Chondrocyte (in vitro differentiated cells): ENCODE results near the gene ACYP2. TPM values are rescaled to one million over a fixed set of nuclear protein-coding genes. Genes with fewer than 3 reads are reported as not detected.

Experiments used
- DNase-seq: peaks from one replicate; pipeline ENCODE4 v3.0.0; 2021; ENCODE audit warnings: mixed read lengths, low spot score
- H3K27ac Mint-ChIP-seq: one replicate; pipeline ENCODE4 v1.8.0; 2021; ENCODE audit warnings: mild to moderate bottlenecking, moderate library complexity, mixed read lengths; ENCODE audit not compliant: unreplicated experiment
- H3K27me3 Mint-ChIP-seq: 2 replicates; pipeline ENCODE4 v1.8.0; 2021; ENCODE audit warnings: low read depth, mixed read lengths
- H3K36me3 Mint-ChIP-seq: 2 replicates; pipeline ENCODE4 v1.8.0; 2021; ENCODE audit warnings: low read depth, mixed read lengths
- H3K4me1 Mint-ChIP-seq: 2 replicates; pipeline ENCODE4 v1.8.0; 2021; ENCODE audit warnings: low read depth, mild to moderate bottlenecking, mixed read lengths
- H3K4me3 Mint-ChIP-seq: one replicate; pipeline ENCODE4 v1.8.0; 2021; ENCODE audit warnings: mild to moderate bottlenecking, moderate library complexity, mixed read lengths; ENCODE audit not compliant: unreplicated experiment
- H3K9me3 Mint-ChIP-seq: 2 replicates; pipeline ENCODE4 v1.8.0; 2021; ENCODE audit warnings: low read depth, mixed read lengths
- total RNA-seq: library from RNA; stranded (reverse); gene quantifications from 3 replicates; pipeline ENCODE4 v1.2.1, GENCODE V29; 2021
- TF ChIP-seq, protein P1 (sequence below): fragments of 200-600 bp; sonication (generic); IDR thresholded peaks from 2 replicates; pipeline ENCODE4 v1.5.0; 2021; ENCODE audit warnings: antibody characterized with exemption, mild to moderate bottlenecking, moderate library complexity

ACYP2 gene
- total RNA-seq, 1 donor from 2014 or later: 6.5 TPM

DNA sequence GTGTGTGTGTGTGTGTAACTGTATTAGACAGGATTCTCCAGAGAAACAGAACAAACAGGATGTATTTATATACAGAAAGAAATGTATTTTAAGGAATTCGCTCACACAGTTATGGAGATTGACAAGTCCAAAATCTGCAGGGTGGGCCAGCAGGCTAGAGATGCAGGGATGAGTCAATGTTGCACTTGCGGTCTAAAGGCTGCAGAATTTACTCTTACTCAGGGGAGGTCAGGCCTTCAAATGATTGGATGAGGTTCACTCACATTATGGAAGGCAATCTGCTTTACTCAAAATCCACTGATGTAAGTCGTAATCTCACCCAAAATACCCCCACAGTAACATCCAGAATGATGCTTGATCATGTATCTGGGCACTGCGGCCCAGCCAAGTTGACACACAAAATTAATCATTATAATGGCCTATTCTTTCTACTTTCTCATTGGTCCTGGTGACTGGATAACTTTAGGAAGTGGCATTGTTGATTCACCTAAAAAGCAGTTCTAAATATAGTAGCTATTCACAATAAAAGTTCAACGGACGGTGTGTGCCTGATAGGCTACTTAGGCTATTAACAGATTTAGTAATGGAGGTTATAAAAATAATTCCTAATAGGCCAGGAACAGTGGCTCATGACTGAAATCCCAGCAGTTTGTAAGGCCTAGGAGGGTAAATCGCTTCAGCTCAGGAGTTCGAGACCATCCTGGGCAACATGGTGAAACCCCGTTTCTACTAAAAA, 40.6 kb upstream of the ACYP2 start:
- Mint-ChIP-seq H3K27ac (no peak overlapping the region), H3K4me1 (no peaks in the 10 kb centered on the region), H3K36me3 (no peaks in the 10 kb centered on the region), H3K4me3 (no peak overlapping the region), H3K9me3 (peaks cover 6% of the 10 kb centered on the region), H3K27me3 (no peaks in the 10 kb centered on the region)
- no peak for DNase-seq
- TF ChIP-seq, protein P1, sequence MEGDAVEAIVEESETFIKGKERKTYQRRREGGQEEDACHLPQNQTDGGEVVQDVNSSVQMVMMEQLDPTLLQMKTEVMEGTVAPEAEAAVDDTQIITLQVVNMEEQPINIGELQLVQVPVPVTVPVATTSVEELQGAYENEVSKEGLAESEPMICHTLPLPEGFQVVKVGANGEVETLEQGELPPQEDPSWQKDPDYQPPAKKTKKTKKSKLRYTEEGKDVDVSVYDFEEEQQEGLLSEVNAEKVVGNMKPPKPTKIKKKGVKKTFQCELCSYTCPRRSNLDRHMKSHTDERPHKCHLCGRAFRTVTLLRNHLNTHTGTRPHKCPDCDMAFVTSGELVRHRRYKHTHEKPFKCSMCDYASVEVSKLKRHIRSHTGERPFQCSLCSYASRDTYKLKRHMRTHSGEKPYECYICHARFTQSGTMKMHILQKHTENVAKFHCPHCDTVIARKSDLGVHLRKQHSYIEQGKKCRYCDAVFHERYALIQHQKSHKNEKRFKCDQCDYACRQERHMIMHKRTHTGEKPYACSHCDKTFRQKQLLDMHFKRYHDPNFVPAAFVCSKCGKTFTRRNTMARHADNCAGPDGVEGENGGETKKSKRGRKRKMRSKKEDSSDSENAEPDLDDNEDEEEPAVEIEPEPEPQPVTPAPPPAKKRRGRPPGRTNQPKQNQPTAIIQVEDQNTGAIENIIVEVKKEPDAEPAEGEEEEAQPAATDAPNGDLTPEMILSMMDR: no peak

DNA sequence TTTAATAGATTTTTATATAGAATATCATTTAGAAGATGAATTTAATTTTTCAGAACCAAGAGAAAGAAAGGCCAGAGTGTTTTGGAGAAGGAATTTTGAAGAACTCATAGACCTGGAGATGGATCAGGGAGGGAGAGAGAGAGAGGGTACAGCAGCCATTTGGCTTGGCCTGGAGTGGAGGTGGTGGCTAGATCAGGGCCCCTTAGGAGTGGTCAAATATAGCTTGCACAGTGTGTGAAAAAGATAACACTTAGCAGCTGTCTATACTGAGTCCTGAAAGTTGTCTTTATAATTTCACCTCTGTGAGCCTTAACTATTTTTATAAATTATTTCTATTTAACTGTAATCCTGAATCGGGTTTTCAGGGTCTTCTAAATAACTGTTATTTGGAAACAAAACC, 38.8 kb upstream of the ACYP2 start:
- no peaks in the 10 kb centered on the region for H3K4me1 Mint-ChIP-seq
- no peaks in the 10 kb centered on the region for H3K27me3 Mint-ChIP-seq
- H3K4me3 Mint-ChIP-seq: no peak overlapping the region
- TF ChIP-seq, protein P1: no peak
- no peak for DNase-seq
- H3K36me3 Mint-ChIP-seq: no peaks in the 10 kb centered on the region
- H3K9me3 Mint-ChIP-seq: peaks cover 6% of the 10 kb centered on the region
- H3K27ac Mint-ChIP-seq: no peak overlapping the region

DNA sequence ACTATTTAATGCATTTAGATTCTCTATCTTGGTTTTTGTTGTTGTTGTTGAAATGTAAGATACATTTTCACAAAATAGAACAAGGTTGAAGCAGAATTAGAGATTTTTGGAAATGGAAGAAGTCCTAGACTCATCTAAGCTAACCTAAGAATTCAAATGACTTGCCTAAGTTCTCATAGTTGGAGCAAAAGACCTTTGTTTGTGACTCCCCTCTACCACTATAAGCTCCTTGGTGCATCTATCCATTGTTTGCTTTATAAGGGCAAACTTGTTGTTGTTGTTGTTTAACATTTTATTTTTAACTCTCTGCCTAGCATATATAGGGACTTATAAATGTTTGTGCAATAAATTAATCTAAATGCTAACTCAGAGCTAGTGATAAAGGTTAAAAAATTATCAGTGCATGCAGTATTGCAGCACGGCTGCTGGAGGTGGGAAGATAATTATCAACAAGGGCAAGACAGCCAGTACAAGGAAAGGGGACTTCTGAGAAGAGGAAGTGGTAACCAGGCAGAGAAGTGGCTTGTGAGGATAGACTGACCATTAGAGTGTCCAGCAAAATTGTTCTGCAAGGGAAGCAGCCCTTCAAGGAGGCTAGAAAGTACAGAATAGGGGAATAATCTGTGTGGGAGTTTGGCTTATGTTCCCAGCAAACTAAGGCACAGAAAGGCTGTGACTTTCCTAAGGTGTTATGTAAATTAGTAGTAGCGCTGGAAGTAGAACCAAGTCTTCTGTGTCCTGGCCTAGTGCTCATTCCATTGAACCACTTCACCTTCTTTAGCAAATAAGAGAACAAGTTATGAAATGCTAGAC, 38.1 kb upstream of the ACYP2 start:
- DNase-seq: no peak
- H3K27me3 Mint-ChIP-seq: no peaks in the 10 kb centered on the region
- TF ChIP-seq, protein P1: no peak
- no peaks in the 10 kb centered on the region for H3K4me1 Mint-ChIP-seq
- no peaks in the 10 kb centered on the region for H3K36me3 Mint-ChIP-seq
- H3K9me3 Mint-ChIP-seq: peaks cover 6% of the 10 kb centered on the region
- no peak overlapping the region for H3K27ac Mint-ChIP-seq
- no peak overlapping the region for H3K4me3 Mint-ChIP-seq

- H3K27me3 Mint-ChIP-seq: no peaks in the 10 kb centered on the region
- no peaks in the 10 kb centered on the region for H3K36me3 Mint-ChIP-seq
- H3K4me3 Mint-ChIP-seq: no peak overlapping the region
- no peaks in the 10 kb centered on the region for H3K9me3 Mint-ChIP-seq
- no peak for DNase-seq
- peaks cover 4% of the 10 kb centered on the region for H3K4me1 Mint-ChIP-seq
- TF ChIP-seq, protein P1: no peak
- no peak overlapping the region for H3K27ac Mint-ChIP-seq
Observed at GRCh38 chr2:54079331-54079730, 36.1 kb upstream of the ACYP2 start.

GRCh38 chr2:54081574-54081973, 33.8 kb upstream of the ACYP2 start:
- DNase-seq: no peak
- Mint-ChIP-seq H3K27me3 (no peaks in the 10 kb centered on the region), H3K27ac (no peak overlapping the region), H3K9me3 (no peaks in the 10 kb centered on the region), H3K4me1 (peaks cover 4% of the 10 kb centered on the region), H3K36me3 (no peaks in the 10 kb centered on the region), H3K4me3 (no peak overlapping the region)
- TF ChIP-seq, protein P1: no peak
